GM12865 (cell line): ENCODE results near the gene PDE7B.

Experiments used
- DNase-seq: peaks from one replicate; pipeline ENCODE4 v3.0.0; 2010; ENCODE audit warnings: low read depth
- H3K4me3 ChIP-seq: 2 replicates; pipeline ENCODE4 v1.5.1; 2011; ENCODE audit warnings: mild to moderate bottlenecking, low read depth, low read length, control low read depth
- TF ChIP-seq, protein P1 (sequence below): IDR thresholded peaks from 2 replicates; pipeline ENCODE4 v1.5.1; 2011; ENCODE audit warnings: low read length, control low read depth, low read depth, inconsistent platforms; ENCODE audit not compliant: insufficient read depth; ENCODE audit errors: missing control alignments

The PDE7B gene

DNA sequence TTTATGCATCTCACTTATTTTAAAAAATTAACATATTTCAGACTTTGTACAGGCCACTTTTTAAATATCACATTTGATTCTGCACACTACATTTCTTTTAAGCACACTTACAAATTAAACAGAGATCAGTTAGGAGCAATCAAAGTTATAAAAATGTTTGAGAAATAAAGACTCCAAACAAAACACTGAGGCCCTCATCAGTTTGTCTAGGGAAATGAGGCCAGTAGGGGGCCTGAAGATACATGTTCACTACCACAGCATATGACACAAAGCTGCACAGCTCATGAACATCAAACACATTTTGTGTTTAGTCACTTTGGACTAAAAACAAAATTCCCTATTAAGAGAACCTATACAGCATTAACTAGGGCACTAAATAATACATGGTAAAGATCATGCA lies 180.5 kb downstream of the PDE7B start:
- peak; percentile 4 for DNase-seq
- H3K4me3 ChIP-seq: no peak overlapping the region
- TF ChIP-seq, protein P1, sequence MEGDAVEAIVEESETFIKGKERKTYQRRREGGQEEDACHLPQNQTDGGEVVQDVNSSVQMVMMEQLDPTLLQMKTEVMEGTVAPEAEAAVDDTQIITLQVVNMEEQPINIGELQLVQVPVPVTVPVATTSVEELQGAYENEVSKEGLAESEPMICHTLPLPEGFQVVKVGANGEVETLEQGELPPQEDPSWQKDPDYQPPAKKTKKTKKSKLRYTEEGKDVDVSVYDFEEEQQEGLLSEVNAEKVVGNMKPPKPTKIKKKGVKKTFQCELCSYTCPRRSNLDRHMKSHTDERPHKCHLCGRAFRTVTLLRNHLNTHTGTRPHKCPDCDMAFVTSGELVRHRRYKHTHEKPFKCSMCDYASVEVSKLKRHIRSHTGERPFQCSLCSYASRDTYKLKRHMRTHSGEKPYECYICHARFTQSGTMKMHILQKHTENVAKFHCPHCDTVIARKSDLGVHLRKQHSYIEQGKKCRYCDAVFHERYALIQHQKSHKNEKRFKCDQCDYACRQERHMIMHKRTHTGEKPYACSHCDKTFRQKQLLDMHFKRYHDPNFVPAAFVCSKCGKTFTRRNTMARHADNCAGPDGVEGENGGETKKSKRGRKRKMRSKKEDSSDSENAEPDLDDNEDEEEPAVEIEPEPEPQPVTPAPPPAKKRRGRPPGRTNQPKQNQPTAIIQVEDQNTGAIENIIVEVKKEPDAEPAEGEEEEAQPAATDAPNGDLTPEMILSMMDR: peak; percentile 18

- DNase-seq: no peak
- H3K4me3 ChIP-seq: no peak overlapping the region
- TF ChIP-seq, protein P1: no peak
Measured at GRCh38 chr6:136033416-136033815, 181.9 kb downstream of the PDE7B start.

- TF ChIP-seq, protein P1: no peak
- DNase-seq: no peak
- no peak overlapping the region for H3K4me3 ChIP-seq
Measured at GRCh38 chr6:136034422-136034821, 182.9 kb downstream of the PDE7B start.

GRCh38 chr6:136035378-136036070 lies 184.0 kb downstream of the PDE7B start:
- TF ChIP-seq, protein P1: no peak
- DNase-seq: no peak
- H3K4me3 ChIP-seq: no peak overlapping the region

DNA sequence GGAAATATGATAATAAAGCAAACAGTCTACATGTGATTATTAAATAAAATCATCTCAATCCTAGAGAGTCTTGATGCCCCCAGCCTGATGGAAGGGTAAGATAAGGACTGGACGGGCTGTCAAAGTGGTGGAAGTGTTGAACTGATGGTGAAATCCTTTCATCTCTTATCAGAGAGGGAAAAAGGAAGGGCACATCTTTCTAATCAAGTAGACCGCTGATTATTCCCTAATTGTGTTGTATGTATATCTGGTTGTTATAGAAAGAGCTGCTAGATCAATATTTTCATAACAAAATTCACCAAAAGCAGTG lies 184.5 kb downstream of the PDE7B start:
- TF ChIP-seq, protein P1: no peak
- no peak overlapping the region for H3K4me3 ChIP-seq
- no peak for DNase-seq

- DNase-seq: no peak
- H3K4me3 ChIP-seq: no peak overlapping the region
- TF ChIP-seq, protein P1: no peak
Measured at GRCh38 chr6:136036601-136037000, 185.1 kb downstream of the PDE7B start.

DNA sequence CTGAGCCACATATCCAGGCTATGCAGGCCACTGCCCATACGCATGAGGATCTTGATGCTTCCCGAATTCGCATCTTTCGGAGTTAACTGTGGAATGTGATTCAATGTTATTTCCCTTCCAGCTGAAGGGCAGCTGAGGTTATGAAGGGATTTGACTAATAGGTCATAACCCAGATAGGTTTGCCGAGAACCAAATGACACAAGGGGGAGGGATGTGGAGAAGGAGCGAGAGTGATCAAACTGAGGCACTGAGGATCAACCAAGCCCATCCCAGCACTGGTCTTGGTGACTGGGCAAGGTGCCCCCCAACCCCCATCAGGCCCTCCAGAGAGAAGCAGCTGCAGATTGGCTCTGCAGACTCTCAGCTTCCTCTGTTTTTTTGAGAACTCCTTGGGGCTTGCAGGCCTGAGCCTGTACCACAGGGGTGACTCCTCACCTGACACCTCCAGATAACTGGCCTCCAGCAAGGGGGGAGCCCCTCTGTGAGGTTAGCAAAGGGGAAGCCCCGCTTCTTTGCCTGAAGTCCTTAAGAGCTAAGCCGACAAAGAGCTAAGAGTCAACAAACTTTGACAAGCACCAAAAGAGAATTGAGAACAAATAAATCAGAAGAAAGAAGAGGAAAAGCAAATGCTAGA lies 185.9 kb downstream of the PDE7B start:
- TF ChIP-seq, protein P1: no peak
- H3K4me3 ChIP-seq: no peak overlapping the region
- DNase-seq: no peak
